SKM-1 (cell line): ENCODE results near the gene USP20.
"Not testable (repeated sequence)": the region's sequence is repeated elsewhere in the genome, so short reads cannot be mapped to it uniquely, and the experiment has no call there.

ENCODE experiments used
- DNase-seq: peaks from one replicate; lab custom pipeline; 2025; ENCODE audit not compliant: unreplicated experiment; lab: John Stamatoyannopoulos, UW

Gene USP20

DNA sequence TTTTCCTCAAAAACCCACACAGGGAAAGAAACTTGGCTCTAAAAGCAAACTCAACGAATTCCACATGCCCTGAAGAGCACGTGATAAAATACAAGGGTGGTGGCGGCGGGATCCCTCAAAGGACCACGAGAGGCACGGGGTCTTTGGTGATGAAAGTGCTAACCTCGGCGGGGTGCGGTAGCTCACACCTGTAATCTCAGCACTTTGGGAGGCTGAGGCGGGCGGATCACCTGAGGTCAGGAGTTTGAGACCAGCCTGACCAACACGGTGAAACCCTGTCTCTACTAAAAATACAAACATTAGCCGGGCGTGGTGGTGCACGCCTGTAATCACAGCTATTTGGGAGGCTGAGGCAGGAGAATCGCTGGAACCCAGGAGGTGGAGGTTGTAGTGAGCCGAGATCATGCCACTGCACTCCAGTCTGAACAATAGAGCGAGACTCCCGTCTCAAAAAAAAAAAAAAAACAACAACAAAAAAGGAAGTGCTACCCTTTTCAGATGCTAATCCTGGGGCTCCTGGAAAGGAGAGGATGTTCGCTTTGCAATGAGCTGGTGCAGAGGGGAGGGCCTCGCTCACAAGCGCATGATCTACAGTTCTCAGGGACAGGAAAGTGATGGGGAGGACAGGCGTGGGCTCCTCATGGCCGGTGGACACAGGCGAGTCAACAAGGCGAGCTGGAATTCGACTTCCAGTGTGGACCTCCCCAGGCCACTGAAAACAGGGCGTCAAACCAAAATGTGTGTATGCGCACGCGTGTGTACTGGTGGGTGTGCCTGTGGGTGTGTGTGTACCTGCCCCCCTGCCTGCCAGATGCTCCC lies 54.1 kb downstream of the USP20 start:
- no peak for DNase-seq

DNA sequence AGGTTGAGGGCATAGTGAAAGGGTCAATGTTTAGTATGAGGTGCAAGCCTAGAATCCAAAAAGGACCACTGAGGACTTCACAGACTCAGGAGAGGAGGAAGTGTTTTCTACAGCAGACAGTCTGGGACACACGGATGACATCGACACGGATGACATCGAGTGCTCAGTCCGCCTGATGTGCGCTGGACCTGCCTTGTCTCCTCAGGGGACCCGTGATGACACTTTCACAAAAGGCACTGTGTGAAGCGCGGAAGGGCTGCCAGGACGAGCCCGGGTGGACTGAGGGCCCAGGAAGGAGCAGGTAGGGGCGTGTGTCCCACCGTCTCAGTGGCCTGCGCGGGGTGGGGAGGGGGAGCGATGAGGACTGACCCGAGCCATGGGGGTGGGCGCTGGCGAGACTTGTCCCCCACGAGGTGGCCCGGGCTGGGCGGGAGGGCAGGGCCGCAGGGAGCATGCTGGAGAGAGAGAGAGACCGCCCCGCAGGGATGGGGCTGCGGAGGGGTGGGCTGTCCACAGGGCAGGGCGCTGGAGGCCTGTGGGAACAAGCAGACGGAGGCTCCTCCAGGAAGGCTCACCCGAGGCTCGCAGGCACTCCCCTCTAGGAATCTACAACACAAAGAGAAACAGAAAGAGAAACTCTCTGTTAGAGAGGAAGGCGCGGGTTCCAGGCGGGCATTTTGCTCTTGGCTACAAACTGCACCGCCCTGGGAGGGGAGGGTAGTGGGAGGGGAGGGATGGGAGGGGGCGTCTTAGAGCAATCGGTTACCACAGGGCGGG lies 54.9 kb downstream of the USP20 start:
- DNase-seq, result peak; percentile 60

DNA sequence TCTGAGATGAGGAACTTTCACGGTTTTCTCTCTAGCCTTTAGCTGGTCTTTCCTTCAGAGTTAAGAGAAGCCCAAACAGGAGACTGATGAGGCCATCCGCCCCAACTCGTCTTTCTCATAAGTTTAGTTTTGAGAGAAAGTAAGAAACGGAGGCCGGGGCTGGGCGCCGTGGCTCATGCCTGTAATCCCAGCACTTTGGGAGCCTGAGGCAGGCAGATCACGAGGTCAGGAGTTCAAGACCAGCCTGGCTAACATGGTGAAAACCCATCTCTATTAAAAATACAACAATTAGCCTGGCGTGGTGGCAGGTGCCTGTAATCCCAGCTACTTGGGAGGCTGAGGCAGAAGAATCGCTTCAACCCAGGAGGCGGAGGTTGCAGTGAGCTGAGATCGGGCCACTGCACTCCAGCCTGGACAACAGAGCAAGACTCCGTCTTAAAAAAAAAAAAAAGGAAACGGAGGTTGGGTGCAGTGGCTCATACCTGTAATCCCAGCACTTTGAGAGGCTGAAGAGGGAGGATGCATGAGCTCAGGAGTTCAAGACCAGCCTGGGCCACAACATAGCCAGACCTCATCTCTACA lies 55.6 kb downstream of the USP20 start:
- not testable (repeated sequence) for DNase-seq

DNA sequence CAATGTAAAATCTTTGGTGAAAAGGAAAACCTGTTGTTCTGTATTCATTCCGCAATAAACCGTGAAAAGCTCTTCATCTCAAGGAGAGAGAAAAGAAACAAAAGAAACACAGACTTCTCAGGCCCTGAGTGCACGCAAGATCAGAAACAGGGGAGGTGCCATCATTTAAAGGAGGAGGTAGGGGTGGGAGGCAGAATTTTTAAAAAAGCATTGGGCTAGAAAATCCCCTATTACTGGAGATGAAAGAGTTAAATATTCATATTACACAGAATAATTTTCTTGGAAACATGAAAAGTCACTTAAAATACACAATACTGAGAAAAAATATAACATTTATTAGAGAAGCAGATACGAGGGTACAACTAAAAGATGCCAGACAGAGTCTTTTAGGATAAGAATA lies 56.3 kb downstream of the USP20 start:
- DNase-seq, result no peak

- no peak for DNase-seq
Measured at GRCh38 chr9:129894120-129894823, 59.0 kb downstream of the USP20 start.

GRCh38 chr9:129895376-129896268 lies 60.4 kb downstream of the USP20 start:
- DNase-seq, result no peak

DNA sequence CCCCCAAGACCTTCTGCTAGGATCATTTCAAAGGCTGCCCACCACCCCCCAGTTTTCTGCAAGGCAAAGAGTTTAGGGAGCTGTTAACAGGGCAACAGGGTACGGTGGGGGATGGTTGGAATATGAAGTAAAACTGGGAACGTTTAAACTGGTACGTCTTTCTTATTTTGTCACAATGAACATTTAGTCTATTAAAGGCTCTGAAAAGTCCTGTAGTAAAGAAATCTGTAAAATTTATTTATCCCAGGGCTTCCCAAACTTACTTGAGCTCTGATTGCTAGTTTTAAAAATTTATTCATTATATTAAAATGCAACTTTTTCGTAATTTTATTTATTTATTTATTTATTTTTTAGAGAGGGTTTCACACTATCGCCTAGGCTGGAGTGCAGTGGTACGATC lies 62.0 kb downstream of the USP20 start:
- DNase-seq, result no peak

GRCh38 chr9:129898185-129898584 lies 62.9 kb downstream of the USP20 start:
- DNase-seq, result no peak

DNA sequence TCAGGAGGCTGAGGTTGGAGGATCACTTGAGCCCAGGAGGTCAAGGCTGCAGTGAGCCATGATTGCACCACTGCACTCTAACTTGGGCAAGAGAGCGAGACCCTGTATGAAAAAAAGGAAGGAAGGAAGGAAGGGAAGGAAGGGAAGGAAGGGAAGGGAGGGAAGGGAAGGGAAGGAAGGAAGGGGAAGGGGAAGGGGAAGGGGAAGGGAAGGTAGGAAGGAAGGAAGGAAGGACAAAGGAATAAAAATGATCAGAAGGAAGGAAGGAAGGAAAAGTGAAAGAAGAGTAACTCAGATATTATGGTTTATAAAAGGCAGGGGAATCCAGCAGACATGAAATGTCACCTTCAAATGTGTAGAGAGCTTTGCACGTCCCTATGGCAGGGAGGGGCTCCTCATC lies 64.4 kb downstream of the USP20 start:
- no peak for DNase-seq

GRCh38 chr9:129900263-129901027 lies 65.2 kb downstream of the USP20 start:
- DNase-seq, result no peak

- DNase-seq, result no peak
Measured at GRCh38 chr9:129901993-129902739, 66.9 kb downstream of the USP20 start.

- DNase-seq, result no peak
Measured at GRCh38 chr9:129902740-129903134, 67.5 kb downstream of the USP20 start.

- DNase-seq, result no peak
Measured at GRCh38 chr9:129904734-129905133, 69.5 kb downstream of the USP20 start.

GRCh38 chr9:129906298-129906697 lies 71.0 kb downstream of the USP20 start:
- no peak for DNase-seq

DNA sequence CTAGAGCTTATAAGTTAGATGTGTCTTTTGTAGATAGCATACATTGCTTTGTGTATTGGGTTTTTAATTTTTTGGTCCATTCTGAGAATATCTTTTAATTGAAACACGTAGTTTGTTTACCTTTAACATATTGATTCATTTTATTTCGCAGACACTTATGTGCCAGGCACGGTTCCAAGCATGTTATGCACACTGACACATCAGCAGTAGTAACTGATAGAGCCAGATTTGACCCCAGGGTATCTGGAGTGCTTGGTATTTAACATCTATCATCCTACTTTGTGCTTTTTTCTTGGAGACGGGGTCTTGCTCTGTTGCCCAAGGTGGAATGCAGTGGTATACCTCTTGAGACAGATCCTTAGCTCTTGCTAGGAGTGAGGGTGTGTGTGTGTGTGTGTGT lies 71.9 kb downstream of the USP20 start:
- no peak for DNase-seq

DNA sequence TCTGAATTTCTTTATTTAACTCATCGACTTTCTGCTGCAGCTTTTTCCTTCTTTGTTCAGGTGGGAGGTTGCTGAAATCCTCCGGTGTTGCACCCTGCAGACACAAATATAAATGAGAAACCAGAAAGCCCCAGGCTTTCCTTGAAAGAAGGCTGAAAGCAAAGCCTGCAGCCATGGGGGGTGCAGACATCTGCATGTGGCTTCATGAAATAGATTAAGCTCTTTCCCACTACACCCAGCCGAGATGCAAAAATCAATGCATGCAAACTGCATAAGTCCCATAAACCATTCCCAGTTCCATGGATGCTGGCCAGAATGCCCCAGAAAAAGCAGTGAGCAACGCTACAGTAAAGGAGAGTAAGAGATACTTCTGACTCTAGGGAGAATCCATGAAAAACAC lies 73.6 kb downstream of the USP20 start:
- no peak for DNase-seq

DNA sequence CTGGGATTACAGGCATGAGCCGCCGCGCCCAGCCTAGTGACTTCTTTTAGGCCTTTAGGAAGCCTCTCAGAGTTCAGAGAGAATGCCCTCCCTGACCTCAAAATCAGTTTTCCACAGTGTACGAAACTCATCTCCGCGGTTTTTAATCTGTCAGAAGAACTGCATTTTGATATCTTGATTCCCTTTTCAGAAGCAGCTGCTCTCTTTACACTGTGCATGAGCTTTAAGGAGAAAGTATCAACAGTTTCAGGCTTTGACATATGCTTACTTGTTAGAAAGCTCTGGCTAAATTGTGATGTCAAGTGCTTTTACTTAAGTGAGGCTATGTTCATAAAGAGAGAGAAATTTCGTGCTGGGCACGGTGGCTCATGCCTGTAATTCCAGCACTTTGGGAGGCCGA lies 74.6 kb downstream of the USP20 start:
- no peak for DNase-seq

DNA sequence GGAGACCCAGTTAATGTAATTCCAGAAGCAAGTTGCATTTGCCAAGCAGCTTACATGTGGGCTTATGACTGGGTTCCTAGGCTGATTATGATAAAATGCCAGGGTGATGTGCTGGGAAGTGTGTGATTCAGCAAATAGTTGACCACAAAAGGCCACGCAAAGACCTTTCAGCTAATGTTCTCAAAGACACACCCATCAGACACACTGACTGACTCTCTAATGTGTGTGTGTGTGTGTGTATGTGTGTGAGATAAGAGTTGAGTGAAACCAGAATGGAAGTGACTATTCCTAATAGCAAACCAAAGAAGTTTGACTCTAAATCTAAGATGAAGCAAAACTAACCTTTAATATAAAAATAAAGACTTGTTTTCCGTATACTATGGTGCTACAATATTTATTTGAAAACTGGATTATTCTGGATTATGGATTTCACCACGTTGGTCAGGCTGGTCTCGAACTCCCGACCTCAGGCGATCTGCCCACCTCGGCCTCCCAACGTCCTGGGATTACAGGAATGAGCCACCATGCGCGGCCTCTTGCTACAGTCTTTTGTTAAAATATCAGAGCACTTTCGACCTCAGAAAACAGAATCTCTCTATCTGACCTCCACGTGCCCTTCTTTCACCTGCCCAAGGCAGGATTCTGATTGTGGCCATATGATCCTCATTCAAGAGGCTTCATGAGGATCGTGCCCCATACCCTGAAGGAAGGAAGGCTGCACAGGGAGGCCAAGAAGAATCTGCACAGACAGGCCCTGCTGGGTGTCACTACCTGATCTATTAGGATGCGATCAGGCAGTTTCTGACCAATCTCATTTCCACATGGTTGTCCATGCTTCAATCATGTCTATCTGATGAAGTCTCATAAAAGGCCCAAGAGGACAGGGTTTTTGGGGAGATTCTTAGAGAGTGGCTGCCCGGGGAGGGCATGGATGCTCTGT lies 75.6 kb downstream of the USP20 start:
- no peak for DNase-seq
